Measurements from ENCODE around the gene TRIAP1. TPM values are rescaled to one million over a fixed set of nuclear protein-coding genes. Genes with fewer than 3 reads are reported as not detected.

The TRIAP1 gene
- total RNA-seq, 1 experiment from 2014 or later: 34.5 TPM

GRCh38 chr12:120403869-120404268 lies 42.3 kb downstream of the TRIAP1 start:
- Mint-ChIP-seq H3K27me3 (ENCODE audit: insufficient read depth, unreplicated experiment) (no peaks in the 10 kb centered on the region), H3K4me3 (ENCODE audit: unreplicated experiment) (no peak overlapping the region), H3K9me3 (ENCODE audit: unreplicated experiment) (no peaks in the 10 kb centered on the region), H3K4me1 (ENCODE audit: low read depth, unreplicated experiment) (no peaks in the 10 kb centered on the region), H3K36me3 (ENCODE audit: insufficient read depth, unreplicated experiment) (no peaks in the 10 kb centered on the region), H3K27ac (ENCODE audit: unreplicated experiment) (no peak overlapping the region)
- no peak for DNase-seq
- ChIA-PET CTCF (no interaction called here), POLR2A (no interaction called here)
- Histone ChIP-seq H3K36me3 (ENCODE audit: control insufficient read depth, insufficient read depth, low read length) (no peaks in the 10 kb centered on the region), H3K27me3 (replicated peaks; ENCODE audit: control insufficient read depth, insufficient read depth, low read length) (no peaks in the 10 kb centered on the region), H3K4me1 (no peaks in the 10 kb centered on the region), H3K4me3 (ENCODE audit: low read depth, low read length) (no peak overlapping the region), H3K9me3 (0 out of 2 replicates have a peak, but pooled peaks cover 2% of the 10 kb centered on the region)
- intact Hi-C loops (cut with micrococcal nuclease; ENCODE audit: unreplicated experiment): no loop called here
- no peak for TF ChIP-seq CTCF (IDR thresholded peaks at IDR 0.05; ENCODE audit: insufficient read depth in 1 of 2, low read depth in 1 of 2, low read length in 1 of 2, severe bottlenecking in 1 of 2, unreplicated experiment in 1 of 2)
- no TSS peak for BruUV-seq (replicated peaks)

- TF ChIP-seq CTCF (IDR thresholded peaks at IDR 0.05; ENCODE audit: insufficient read depth in 1 of 2, low read depth in 1 of 2, low read length in 1 of 2, severe bottlenecking in 1 of 2, unreplicated experiment in 1 of 2): no peak
- ChIA-PET POLR2A (no interaction called here), CTCF (no interaction called here)
- Mint-ChIP-seq H3K4me1 (ENCODE audit: low read depth, unreplicated experiment) (no peaks in the 10 kb centered on the region), H3K27me3 (ENCODE audit: insufficient read depth, unreplicated experiment) (no peaks in the 10 kb centered on the region), H3K9me3 (ENCODE audit: unreplicated experiment) (no peaks in the 10 kb centered on the region), H3K4me3 (ENCODE audit: unreplicated experiment) (no peak overlapping the region), H3K36me3 (ENCODE audit: insufficient read depth, unreplicated experiment) (no peaks in the 10 kb centered on the region), H3K27ac (ENCODE audit: unreplicated experiment) (no peak overlapping the region)
- intact Hi-C loops (cut with micrococcal nuclease; ENCODE audit: unreplicated experiment): no loop called here
- Histone ChIP-seq H3K4me3 (ENCODE audit: low read depth, low read length) (no peak overlapping the region), H3K27me3 (replicated peaks; ENCODE audit: control insufficient read depth, insufficient read depth, low read length) (no peaks in the 10 kb centered on the region), H3K4me1 (no peaks in the 10 kb centered on the region), H3K9me3 (0 out of 2 replicates have a peak, but pooled peaks cover 2% of the 10 kb centered on the region), H3K36me3 (ENCODE audit: control insufficient read depth, insufficient read depth, low read length) (no peaks in the 10 kb centered on the region)
- no TSS peak for BruUV-seq (replicated peaks)
- DNase-seq: no peak
Measured at GRCh38 chr12:120402217-120402616, 44.0 kb downstream of the TRIAP1 start.

GRCh38 chr12:120399531-120399930 lies 46.7 kb downstream of the TRIAP1 start:
- no peak for TF ChIP-seq CTCF (IDR thresholded peaks at IDR 0.05; ENCODE audit: insufficient read depth in 1 of 2, low read depth in 1 of 2, low read length in 1 of 2, severe bottlenecking in 1 of 2, unreplicated experiment in 1 of 2)
- Histone ChIP-seq H3K27me3 (replicated peaks; ENCODE audit: control insufficient read depth, insufficient read depth, low read length) (no peaks in the 10 kb centered on the region), H3K4me1 (no peaks in the 10 kb centered on the region), H3K36me3 (ENCODE audit: control insufficient read depth, insufficient read depth, low read length) (no peaks in the 10 kb centered on the region), H3K4me3 (ENCODE audit: low read depth, low read length) (no peak overlapping the region), H3K9me3 (0 out of 2 replicates have a peak, but pooled peaks cover 2% of the 10 kb centered on the region)
- Mint-ChIP-seq H3K27ac (ENCODE audit: unreplicated experiment) (no peak overlapping the region), H3K9me3 (ENCODE audit: unreplicated experiment) (no peaks in the 10 kb centered on the region), H3K36me3 (ENCODE audit: insufficient read depth, unreplicated experiment) (no peaks in the 10 kb centered on the region), H3K4me3 (ENCODE audit: unreplicated experiment) (no peak overlapping the region), H3K27me3 (ENCODE audit: insufficient read depth, unreplicated experiment) (no peaks in the 10 kb centered on the region), H3K4me1 (ENCODE audit: low read depth, unreplicated experiment) (no peaks in the 10 kb centered on the region)
- intact Hi-C loops (cut with micrococcal nuclease; ENCODE audit: unreplicated experiment): no loop called here
- BruUV-seq (replicated peaks): no TSS peak
- DNase-seq: no peak
- ChIA-PET CTCF (no interaction called here), POLR2A (no interaction called here)

All from Caco-2 (cell line).